Activated CD4-positive, alpha-beta T cell treated with anti-CD3 and anti-CD28 coated beads, Interleukin-2, amount 10 ng/mL, durations not matched to agents 7 days and 5 days (primary cell): Measurements from ENCODE around the gene EID1. TPM values are rescaled to one million over a fixed set of nuclear protein-coding genes. Genes with fewer than 3 reads are reported as not detected.

Source experiments
- CTCF ChIA-PET: fragments of 350-600 bp; sonication (Branson Sonifier 250); formaldehyde crosslinking; loops from one replicate; lab custom pipeline; 2021; ENCODE audit warnings: antibody characterized with exemption; lab: Charles Lee
- POLR2A ChIA-PET: fragments of 350-600 bp; sonication (Branson Sonifier 250); formaldehyde crosslinking; loops from one replicate; lab custom pipeline; 2021; ENCODE audit warnings: antibody characterized with exemption; lab: Charles Lee
- DNase-seq: peaks from one replicate; pipeline ENCODE4 v3.0.0-alpha.2; 2020
- H3K27ac Mint-ChIP-seq: one replicate; pipeline ENCODE4 v1.8.0; 2021; ENCODE audit warnings: mild to moderate bottlenecking, moderate library complexity, mixed read lengths
- H3K27me3 Mint-ChIP-seq: one replicate; pipeline ENCODE4 v1.8.0; 2021; ENCODE audit warnings: mixed read lengths
- H3K36me3 Mint-ChIP-seq: one replicate; pipeline ENCODE4 v1.8.0; 2021; ENCODE audit warnings: low read depth, mixed read lengths
- H3K4me1 Mint-ChIP-seq: one replicate; pipeline ENCODE4 v1.8.0; 2021; ENCODE audit warnings: mixed read lengths
- H3K4me3 Mint-ChIP-seq: one replicate; pipeline ENCODE4 v1.8.0; 2021; ENCODE audit warnings: mild to moderate bottlenecking, moderate library complexity, mixed read lengths
- H3K9me3 Mint-ChIP-seq: one replicate; pipeline ENCODE4 v1.8.0; 2021; ENCODE audit warnings: mixed read lengths
- total RNA-seq, 2 experiments: library from RNA; stranded (reverse); gene quantifications; one replicate each; pipeline ENCODE4 v1.2.3, GENCODE V29; 2021

The EID1 gene
- total RNA-seq, 2 experiments from 2014 or later, result 83.8 to 84.0 TPM

- Mint-ChIP-seq H3K36me3 (peaks cover 17% of the 10 kb centered on the region), H3K4me1 (peaks cover 34% of the 10 kb centered on the region), H3K27me3 (peaks cover 36% of the 10 kb centered on the region), H3K4me3 (no peak overlapping the region), H3K9me3 (no peaks in the 10 kb centered on the region), H3K27ac (no peak overlapping the region)
- ChIA-PET CTCF (interaction anchor here (0.9 to 3.2 kb wide), 4 partner anchors 13 to 101 kb away, joined by 3 to 11 read pairs (median 3); no protein-coding TSS in a partner anchor), POLR2A (interaction anchor here (0.6 kb wide), 1 partner anchor 54 kb away, joined by 3 read pairs; no protein-coding TSS in a partner anchor)
- DNase-seq, result no peak
Measured at GRCh38 chr15:48875241-48875960, 2.5 kb upstream of the EID1 start.

GRCh38 chr15:48876057-48876456 is 1.9 kb upstream of the EID1 start:
- no peaks in the 10 kb centered on the region for H3K9me3 Mint-ChIP-seq
- peaks cover 36% of the 10 kb centered on the region for H3K27me3 Mint-ChIP-seq
- ChIA-PET POLR2A (interaction anchor here (0.6 kb wide), 1 partner anchor 53 kb away, joined by 3 read pairs; no protein-coding TSS in a partner anchor), CTCF (no interaction called here)
- no peak overlapping the region for H3K4me3 Mint-ChIP-seq
- DNase-seq, result no peak
- H3K27ac Mint-ChIP-seq, result no peak overlapping the region
- peaks cover 38% of the 10 kb centered on the region for H3K4me1 Mint-ChIP-seq
- H3K36me3 Mint-ChIP-seq, result peaks cover 21% of the 10 kb centered on the region

- CTCF ChIA-PET, result interaction anchor here (0.6 to 1.2 kb wide), 3 partner anchors 9 to 1476 kb away, joined by 3 read pairs; no protein-coding TSS in a partner anchor
- Mint-ChIP-seq H3K9me3 (no peaks in the 10 kb centered on the region), H3K4me3 (peak overlapping the region; percentile 44), H3K36me3 (peaks cover 21% of the 10 kb centered on the region), H3K27ac (no peak overlapping the region), H3K4me1 (peaks cover 38% of the 10 kb centered on the region), H3K27me3 (peaks cover 11% of the 10 kb centered on the region)
- POLR2A ChIA-PET, result no interaction called here
- no peak for DNase-seq
Measured at GRCh38 chr15:48880070-48880634, 2.2 kb downstream of the EID1 start.

GRCh38 chr15:48883699-48884098 is 5.8 kb downstream of the EID1 start:
- peaks cover 13% of the 10 kb centered on the region for H3K36me3 Mint-ChIP-seq
- ChIA-PET CTCF (no interaction called here), POLR2A (no interaction called here)
- DNase-seq, result no peak
- H3K4me1 Mint-ChIP-seq, result peaks cover 27% of the 10 kb centered on the region
- H3K9me3 Mint-ChIP-seq, result no peaks in the 10 kb centered on the region
- no peak overlapping the region for H3K4me3 Mint-ChIP-seq
- H3K27me3 Mint-ChIP-seq, result peaks cover 11% of the 10 kb centered on the region
- no peak overlapping the region for H3K27ac Mint-ChIP-seq

- Mint-ChIP-seq H3K4me3 (no peak overlapping the region), H3K27ac (no peak overlapping the region), H3K27me3 (peaks cover 11% of the 10 kb centered on the region), H3K36me3 (no peaks in the 10 kb centered on the region), H3K9me3 (no peaks in the 10 kb centered on the region), H3K4me1 (peaks cover 8% of the 10 kb centered on the region)
- DNase-seq, result no peak
- ChIA-PET CTCF (interaction anchor here (0.7 to 1.0 kb wide), 2 partner anchors 12 to 79 kb away, joined by 3 read pairs; no protein-coding TSS in a partner anchor), POLR2A (no interaction called here)
Measured at GRCh38 chr15:48887144-48887543, 9.2 kb downstream of the EID1 start.

GRCh38 chr15:48888191-48888590 is 10.3 kb downstream of the EID1 start:
- peaks cover 8% of the 10 kb centered on the region for H3K4me1 Mint-ChIP-seq
- ChIA-PET CTCF (interaction anchor here (1.0 kb wide), 1 partner anchor 78 kb away, joined by 3 read pairs; no protein-coding TSS in a partner anchor), POLR2A (interaction anchor here (0.6 kb wide), 1 partner anchor 213 kb away, joined by 3 read pairs; no protein-coding TSS in a partner anchor)
- no peak overlapping the region for H3K4me3 Mint-ChIP-seq
- no peaks in the 10 kb centered on the region for H3K9me3 Mint-ChIP-seq
- no peaks in the 10 kb centered on the region for H3K36me3 Mint-ChIP-seq
- H3K27ac Mint-ChIP-seq, result no peak overlapping the region
- DNase-seq, result no peak
- peaks cover 12% of the 10 kb centered on the region for H3K27me3 Mint-ChIP-seq

GRCh38 chr15:48888836-48889235 is 10.9 kb downstream of the EID1 start:
- no peak overlapping the region for H3K4me3 Mint-ChIP-seq
- peaks cover 10% of the 10 kb centered on the region for H3K27me3 Mint-ChIP-seq
- no peaks in the 10 kb centered on the region for H3K36me3 Mint-ChIP-seq
- POLR2A ChIA-PET, result interaction anchor here (0.6 kb wide), 1 partner anchor 212 kb away, joined by 3 read pairs; no protein-coding TSS in a partner anchor
- peaks cover 8% of the 10 kb centered on the region for H3K4me1 Mint-ChIP-seq
- no peak overlapping the region for H3K27ac Mint-ChIP-seq
- no peaks in the 10 kb centered on the region for H3K9me3 Mint-ChIP-seq
- CTCF ChIA-PET, result interaction anchor here (1.6 to 2.2 kb wide), 2 partner anchors 11 to 18 kb away, joined by 4 to 6 read pairs; partner anchors contain the start of gene EID1
- no peak for DNase-seq

GRCh38 chr15:48889925-48890324 is 12.0 kb downstream of the EID1 start:
- ChIA-PET POLR2A (no interaction called here), CTCF (interaction anchor here (1.0 to 2.2 kb wide), 5 partner anchors 12 to 86 kb away, joined by 3 to 6 read pairs (median 4); partner anchors contain the start of gene EID1)
- Mint-ChIP-seq H3K4me1 (peaks cover 8% of the 10 kb centered on the region), H3K4me3 (no peak overlapping the region), H3K36me3 (no peaks in the 10 kb centered on the region), H3K27ac (no peak overlapping the region), H3K9me3 (no peaks in the 10 kb centered on the region), H3K27me3 (peaks cover 4% of the 10 kb centered on the region)
- DNase-seq, result no peak

- CTCF ChIA-PET, result interaction anchor here (1.0 to 2.2 kb wide), 6 partner anchors 13 to 85 kb away, joined by 3 to 6 read pairs (median 4); partner anchors contain the start of gene EID1
- no peak for DNase-seq
- Mint-ChIP-seq H3K27me3 (peaks cover 2% of the 10 kb centered on the region), H3K9me3 (no peaks in the 10 kb centered on the region), H3K4me1 (peaks cover 8% of the 10 kb centered on the region), H3K4me3 (no peak overlapping the region), H3K27ac (no peak overlapping the region), H3K36me3 (no peaks in the 10 kb centered on the region)
- POLR2A ChIA-PET, result no interaction called here
Measured at GRCh38 chr15:48890375-48890972, 12.5 kb downstream of the EID1 start.

- Mint-ChIP-seq H3K36me3 (no peaks in the 10 kb centered on the region), H3K4me1 (peaks cover 8% of the 10 kb centered on the region), H3K27me3 (peaks cover 2% of the 10 kb centered on the region), H3K9me3 (no peaks in the 10 kb centered on the region), H3K27ac (no peak overlapping the region), H3K4me3 (no peak overlapping the region)
- POLR2A ChIA-PET, result no interaction called here
- CTCF ChIA-PET, result interaction anchor here (1.1 kb wide), 1 partner anchor 84 kb away, joined by 4 read pairs; no protein-coding TSS in a partner anchor
- no peak for DNase-seq
Measured at GRCh38 chr15:48891232-48891765, 13.4 kb downstream of the EID1 start.

GRCh38 chr15:48893311-48893710 is 15.4 kb downstream of the EID1 start:
- Mint-ChIP-seq H3K9me3 (no peaks in the 10 kb centered on the region), H3K4me3 (no peak overlapping the region), H3K36me3 (no peaks in the 10 kb centered on the region), H3K27ac (no peak overlapping the region), H3K27me3 (peaks cover 12% of the 10 kb centered on the region), H3K4me1 (peaks cover 6% of the 10 kb centered on the region)
- CTCF ChIA-PET, result no interaction called here
- POLR2A ChIA-PET, result no interaction called here
- no peak for DNase-seq
